ENCODE results near the gene SYNGAP1. TPM values are rescaled to one million over a fixed set of nuclear protein-coding genes. Genes with fewer than 3 reads are reported as not detected.
"Not testable (repeated sequence)": the region's sequence is repeated elsewhere in the genome, so short reads cannot be mapped to it uniquely, and the experiment has no call there.

SYNGAP1 gene
- total RNA-seq, 1 experiment from 2014 or later: 18.8 TPM

DNA sequence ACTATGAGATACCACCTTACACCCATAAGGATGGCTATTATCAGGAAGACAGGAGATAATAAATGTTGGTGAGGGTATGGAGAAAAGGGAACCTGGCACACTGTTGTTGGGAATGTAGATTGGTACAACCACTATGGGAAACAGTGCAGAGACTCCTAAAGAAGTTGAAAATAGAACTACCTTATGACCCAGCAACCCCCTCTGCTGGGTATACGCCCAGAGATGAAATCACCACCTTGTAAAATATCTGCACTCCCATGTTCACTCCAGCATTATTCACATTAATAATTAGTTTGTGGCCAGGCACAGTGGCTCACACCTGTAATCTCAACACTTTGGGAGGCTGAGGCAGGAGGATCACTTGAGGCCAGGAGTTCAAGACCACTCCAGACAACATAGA, 61.3 kb downstream of the SYNGAP1 start:
- intact Hi-C loops (cut with micrococcal nuclease; ENCODE audit: unreplicated experiment): no loop called here
- no peak overlapping the region for H3K4me3 Mint-ChIP-seq (ENCODE audit: low read depth, unreplicated experiment)
- TF ChIP-seq, protein P1, sequence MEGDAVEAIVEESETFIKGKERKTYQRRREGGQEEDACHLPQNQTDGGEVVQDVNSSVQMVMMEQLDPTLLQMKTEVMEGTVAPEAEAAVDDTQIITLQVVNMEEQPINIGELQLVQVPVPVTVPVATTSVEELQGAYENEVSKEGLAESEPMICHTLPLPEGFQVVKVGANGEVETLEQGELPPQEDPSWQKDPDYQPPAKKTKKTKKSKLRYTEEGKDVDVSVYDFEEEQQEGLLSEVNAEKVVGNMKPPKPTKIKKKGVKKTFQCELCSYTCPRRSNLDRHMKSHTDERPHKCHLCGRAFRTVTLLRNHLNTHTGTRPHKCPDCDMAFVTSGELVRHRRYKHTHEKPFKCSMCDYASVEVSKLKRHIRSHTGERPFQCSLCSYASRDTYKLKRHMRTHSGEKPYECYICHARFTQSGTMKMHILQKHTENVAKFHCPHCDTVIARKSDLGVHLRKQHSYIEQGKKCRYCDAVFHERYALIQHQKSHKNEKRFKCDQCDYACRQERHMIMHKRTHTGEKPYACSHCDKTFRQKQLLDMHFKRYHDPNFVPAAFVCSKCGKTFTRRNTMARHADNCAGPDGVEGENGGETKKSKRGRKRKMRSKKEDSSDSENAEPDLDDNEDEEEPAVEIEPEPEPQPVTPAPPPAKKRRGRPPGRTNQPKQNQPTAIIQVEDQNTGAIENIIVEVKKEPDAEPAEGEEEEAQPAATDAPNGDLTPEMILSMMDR (IDR thresholded peaks at IDR 0.05; ENCODE audit: unreplicated experiment): no peak
- H3K27ac Mint-ChIP-seq (ENCODE audit: unreplicated experiment): no peak overlapping the region
- no peaks in the 10 kb centered on the region for H3K9me3 Mint-ChIP-seq (ENCODE audit: low read depth, unreplicated experiment)
- no TSS peak for BruUV-seq (replicated peaks)
- H3K36me3 Mint-ChIP-seq (ENCODE audit: insufficient read depth, unreplicated experiment): no peaks in the 10 kb centered on the region
- no peak for DNase-seq
- CTCF ChIA-PET: no interaction called here
- H3K4me1 Mint-ChIP-seq (ENCODE audit: low read depth, unreplicated experiment): no peaks in the 10 kb centered on the region
- peaks cover 45% of the 10 kb centered on the region for H3K27me3 Mint-ChIP-seq (ENCODE audit: unreplicated experiment)

DNA sequence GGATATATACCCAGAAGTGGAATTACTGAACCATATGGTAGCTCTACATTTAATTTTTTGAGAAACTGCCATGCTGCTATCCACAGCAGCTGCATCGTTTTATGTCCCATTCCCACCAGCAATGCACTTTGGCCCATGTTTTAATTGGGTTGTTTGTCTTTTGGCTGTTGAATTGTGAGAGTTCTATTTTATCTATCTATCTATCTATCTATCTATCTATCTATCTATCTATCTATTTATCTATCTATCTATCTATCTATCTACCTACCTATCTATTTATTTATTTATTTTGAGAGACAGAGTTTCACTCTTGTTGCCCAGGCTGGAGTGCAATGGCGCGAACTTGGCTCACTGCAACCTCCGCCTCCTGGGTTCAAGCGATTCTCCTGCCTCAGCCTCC, 62.8 kb downstream of the SYNGAP1 start:
- H3K36me3 Mint-ChIP-seq (ENCODE audit: insufficient read depth, unreplicated experiment); BruUV-seq (replicated peaks); CTCF ChIA-PET; H3K9me3 Mint-ChIP-seq (ENCODE audit: low read depth, unreplicated experiment); H3K4me1 Mint-ChIP-seq (ENCODE audit: low read depth, unreplicated experiment); intact Hi-C loops (cut with micrococcal nuclease; ENCODE audit: unreplicated experiment); H3K27ac Mint-ChIP-seq (ENCODE audit: unreplicated experiment); DNase-seq; H3K4me3 Mint-ChIP-seq (ENCODE audit: low read depth, unreplicated experiment): not testable (repeated sequence)
- peaks cover 46% of the 10 kb centered on the region for H3K27me3 Mint-ChIP-seq (ENCODE audit: unreplicated experiment)

DNA sequence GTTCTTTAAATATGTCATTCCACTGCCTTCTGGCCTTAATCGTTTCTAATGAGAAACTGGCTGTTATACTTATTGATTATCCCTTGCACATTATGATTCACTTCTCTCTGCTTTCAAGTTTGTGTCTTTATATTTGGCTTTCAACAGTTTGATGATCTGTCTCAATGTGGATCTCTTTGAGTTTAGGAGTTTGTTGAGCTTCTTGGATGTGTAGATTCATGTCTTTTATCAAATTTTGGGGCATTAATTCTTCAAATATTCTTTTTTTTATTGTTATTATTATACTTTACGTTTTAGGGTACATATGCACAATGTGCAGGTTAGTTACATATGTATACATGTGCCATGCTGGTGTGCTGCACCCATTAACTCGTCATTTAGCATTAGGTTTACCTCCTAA, 63.8 kb downstream of the SYNGAP1 start:
- DNase-seq: no peak
- intact Hi-C loops (cut with micrococcal nuclease; ENCODE audit: unreplicated experiment): no loop called here
- H3K27ac Mint-ChIP-seq (ENCODE audit: unreplicated experiment): no peak overlapping the region
- H3K36me3 Mint-ChIP-seq (ENCODE audit: insufficient read depth, unreplicated experiment): no peaks in the 10 kb centered on the region
- H3K4me3 Mint-ChIP-seq (ENCODE audit: low read depth, unreplicated experiment): no peak overlapping the region
- H3K4me1 Mint-ChIP-seq (ENCODE audit: low read depth, unreplicated experiment): no peaks in the 10 kb centered on the region
- TF ChIP-seq, protein P1 (IDR thresholded peaks at IDR 0.05; ENCODE audit: unreplicated experiment): no peak
- peaks cover 46% of the 10 kb centered on the region for H3K27me3 Mint-ChIP-seq (ENCODE audit: unreplicated experiment)
- H3K9me3 Mint-ChIP-seq (ENCODE audit: low read depth, unreplicated experiment): no peaks in the 10 kb centered on the region
- CTCF ChIA-PET: no interaction called here
- no TSS peak for BruUV-seq (replicated peaks)

DNA sequence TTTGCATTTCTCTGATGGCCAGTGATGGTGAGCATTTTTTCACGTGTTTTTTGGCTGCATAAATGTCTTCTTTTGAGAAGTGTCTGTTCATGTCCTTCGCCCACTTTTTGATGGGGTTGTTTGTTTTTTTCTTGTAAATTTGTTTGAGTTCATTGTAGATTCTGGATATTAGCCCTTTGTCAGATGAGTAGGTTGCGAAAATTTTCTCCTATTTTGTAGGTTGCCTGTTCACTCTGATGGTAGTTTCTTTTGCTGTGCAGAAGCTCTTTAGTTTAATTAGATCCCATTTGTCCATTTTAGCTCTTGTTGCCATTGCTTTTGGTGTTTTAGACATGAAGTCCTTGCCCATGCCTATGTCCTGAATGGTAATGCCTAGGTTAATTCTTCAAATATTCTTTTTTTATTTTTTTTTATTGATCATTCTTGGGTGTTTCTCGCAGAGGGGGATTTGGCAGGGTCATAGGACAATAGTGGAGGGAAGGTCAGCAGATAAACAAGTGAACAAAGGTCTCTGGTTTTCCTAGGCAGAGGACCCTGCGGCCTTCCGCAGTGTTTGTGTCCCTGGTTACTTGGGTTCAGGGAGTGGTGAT, 64.9 kb downstream of the SYNGAP1 start:
- H3K27me3 Mint-ChIP-seq (ENCODE audit: unreplicated experiment): peaks cover 40% of the 10 kb centered on the region
- H3K36me3 Mint-ChIP-seq (ENCODE audit: insufficient read depth, unreplicated experiment); DNase-seq; H3K4me1 Mint-ChIP-seq (ENCODE audit: low read depth, unreplicated experiment); CTCF ChIA-PET; BruUV-seq (replicated peaks); H3K4me3 Mint-ChIP-seq (ENCODE audit: low read depth, unreplicated experiment); H3K9me3 Mint-ChIP-seq (ENCODE audit: low read depth, unreplicated experiment); H3K27ac Mint-ChIP-seq (ENCODE audit: unreplicated experiment); intact Hi-C loops (cut with micrococcal nuclease; ENCODE audit: unreplicated experiment): not testable (repeated sequence)

DNA sequence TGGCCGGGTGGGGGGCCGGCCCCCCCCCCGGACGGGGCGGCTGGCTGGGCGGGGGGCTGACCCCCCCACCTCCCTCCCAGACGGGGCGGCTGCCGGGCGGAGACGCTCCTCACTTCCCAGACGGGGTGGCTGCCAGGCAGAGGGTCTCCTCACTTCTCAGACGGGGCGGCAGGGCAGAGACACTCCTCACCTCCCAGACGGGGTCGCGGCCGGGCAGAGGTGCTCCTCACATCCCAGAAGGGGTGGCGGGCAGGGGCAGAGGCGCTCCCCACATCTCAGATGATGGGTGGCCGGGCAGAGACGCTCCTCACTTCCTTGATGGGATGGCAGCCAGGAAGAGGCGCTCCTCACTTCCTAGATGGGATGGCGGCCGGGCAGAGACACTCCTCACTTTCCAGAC, 65.8 kb downstream of the SYNGAP1 start:
- BruUV-seq (replicated peaks); H3K4me3 Mint-ChIP-seq (ENCODE audit: low read depth, unreplicated experiment); H3K27ac Mint-ChIP-seq (ENCODE audit: unreplicated experiment); DNase-seq; H3K4me1 Mint-ChIP-seq (ENCODE audit: low read depth, unreplicated experiment); intact Hi-C loops (cut with micrococcal nuclease; ENCODE audit: unreplicated experiment); H3K36me3 Mint-ChIP-seq (ENCODE audit: insufficient read depth, unreplicated experiment); CTCF ChIA-PET; H3K9me3 Mint-ChIP-seq (ENCODE audit: low read depth, unreplicated experiment): not testable (repeated sequence)
- H3K27me3 Mint-ChIP-seq (ENCODE audit: unreplicated experiment): peaks cover 31% of the 10 kb centered on the region

DNA sequence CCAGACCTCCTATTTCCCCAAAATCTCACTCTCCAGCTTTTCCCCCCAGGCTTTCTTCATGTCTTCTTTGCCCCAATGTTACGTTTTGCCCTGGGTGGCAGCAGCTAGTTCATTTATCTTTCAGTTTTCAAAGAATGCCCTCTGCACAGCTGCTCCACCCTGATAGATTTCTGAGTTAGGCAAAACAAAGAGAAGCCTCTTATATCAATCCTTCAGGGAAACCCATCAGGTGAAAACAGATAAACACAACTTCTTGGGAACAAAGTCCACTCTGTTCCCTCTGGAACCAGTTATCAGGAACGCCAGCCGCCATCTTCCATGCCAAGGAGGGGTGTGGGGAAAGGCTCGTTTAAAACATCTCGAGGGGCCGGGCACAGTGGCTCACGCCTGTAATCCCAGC, 68.5 kb downstream of the SYNGAP1 start:
- H3K4me1 Mint-ChIP-seq (ENCODE audit: low read depth, unreplicated experiment): no peaks in the 10 kb centered on the region
- H3K9me3 Mint-ChIP-seq (ENCODE audit: low read depth, unreplicated experiment): no peaks in the 10 kb centered on the region
- CTCF ChIA-PET: no interaction called here
- TF ChIP-seq, protein P1 (IDR thresholded peaks at IDR 0.05; ENCODE audit: unreplicated experiment): no peak
- no peak overlapping the region for H3K4me3 Mint-ChIP-seq (ENCODE audit: low read depth, unreplicated experiment)
- intact Hi-C loops (cut with micrococcal nuclease; ENCODE audit: unreplicated experiment): no loop called here
- DNase-seq: no peak
- peaks cover 37% of the 10 kb centered on the region for H3K27me3 Mint-ChIP-seq (ENCODE audit: unreplicated experiment)
- H3K27ac Mint-ChIP-seq (ENCODE audit: unreplicated experiment): no peak overlapping the region
- no peaks in the 10 kb centered on the region for H3K36me3 Mint-ChIP-seq (ENCODE audit: insufficient read depth, unreplicated experiment)
- no TSS peak for BruUV-seq (replicated peaks)
